ENCODE results near the gene NNMT.

NNMT gene

DNA sequence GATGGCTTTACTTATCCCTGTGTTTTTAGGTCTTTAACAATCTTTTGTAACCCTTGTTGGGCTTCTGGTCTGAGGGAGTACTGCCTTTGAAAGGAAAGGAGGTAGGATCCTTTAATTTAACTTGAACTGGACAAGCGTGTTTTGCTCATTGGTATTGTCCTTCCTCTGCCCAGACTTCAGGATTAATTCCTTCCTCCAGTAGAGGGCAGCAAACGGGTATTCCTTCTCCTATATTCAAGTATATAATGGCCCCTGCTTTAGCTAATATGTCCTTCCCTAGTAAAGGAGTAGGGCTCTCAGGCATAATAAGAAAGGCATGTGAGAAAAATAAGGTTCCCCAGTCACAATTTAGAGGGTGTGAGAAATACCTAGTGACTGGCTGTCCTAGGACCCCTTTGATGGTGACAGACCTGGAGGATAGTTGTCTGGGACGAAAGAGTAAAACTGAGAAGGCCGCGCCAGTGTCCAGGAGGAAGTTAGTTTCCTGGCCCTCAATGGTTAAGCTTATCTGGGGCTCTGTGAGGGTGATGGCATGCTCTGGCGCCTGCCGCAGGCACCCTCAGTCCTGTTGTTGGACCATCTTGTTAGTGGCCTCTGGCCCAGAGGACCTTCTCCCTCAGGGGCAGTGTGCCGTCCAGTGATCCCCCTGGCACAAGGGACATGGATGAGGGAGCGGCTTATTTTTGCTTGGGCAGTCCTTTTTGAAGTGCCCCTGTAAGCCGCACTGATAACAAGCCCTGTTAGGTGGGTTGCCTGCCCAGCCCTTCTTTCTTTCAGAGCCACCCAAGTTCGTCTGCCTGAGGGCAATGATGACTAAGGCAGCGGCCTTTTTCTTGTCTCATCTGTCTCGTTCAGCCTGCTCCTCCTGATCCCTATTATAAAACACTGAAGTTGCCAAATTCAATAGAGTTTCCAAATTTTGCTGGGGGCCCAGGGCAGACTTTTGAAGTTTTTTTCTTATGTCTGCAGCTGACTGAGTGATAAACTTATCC lies 52.3 kb downstream of the NNMT start:
- peak; percentile 53 for DNase-seq (ENCODE audit: low read depth)

DNA sequence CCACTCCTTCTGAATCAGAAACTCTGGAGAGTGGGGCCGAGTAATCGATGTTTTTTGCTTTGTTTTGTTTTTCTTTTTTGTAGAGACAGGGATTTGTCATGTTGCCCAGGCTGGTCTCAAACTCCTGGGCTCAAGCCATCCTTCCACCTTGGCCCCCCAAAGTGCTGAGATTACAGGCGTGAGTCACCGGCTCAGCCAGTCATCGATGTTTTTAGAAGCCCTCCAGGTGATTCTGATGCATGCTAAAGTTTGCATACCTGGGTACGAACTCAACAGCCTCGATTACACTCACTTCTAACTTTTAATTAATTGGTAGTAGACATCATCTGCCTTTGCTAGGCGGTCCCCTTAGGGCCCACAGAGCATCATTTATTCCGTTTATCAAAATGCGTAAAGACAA lies 53.8 kb downstream of the NNMT start:
- no peak for DNase-seq (ENCODE audit: low read depth)

DNA sequence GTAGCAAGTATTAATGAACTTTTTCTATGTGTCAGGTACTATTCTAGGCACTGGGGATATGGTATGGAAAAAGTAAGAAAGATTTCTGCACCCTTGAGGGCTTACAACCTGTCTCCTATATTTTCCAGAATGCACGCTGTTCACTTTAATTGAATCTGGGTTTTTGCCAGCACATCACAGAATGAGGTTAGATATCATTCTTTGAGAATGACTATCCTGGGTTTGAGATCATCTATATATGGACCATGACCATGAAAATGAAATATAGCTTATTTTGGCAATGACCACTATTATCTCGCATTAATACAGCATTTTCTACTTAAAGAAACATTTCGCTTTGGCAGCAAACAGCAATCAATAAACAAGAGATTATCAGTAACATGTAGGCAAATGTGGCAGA lies 57.2 kb downstream of the NNMT start:
- DNase-seq (ENCODE audit: low read depth) = no peak

DNA sequence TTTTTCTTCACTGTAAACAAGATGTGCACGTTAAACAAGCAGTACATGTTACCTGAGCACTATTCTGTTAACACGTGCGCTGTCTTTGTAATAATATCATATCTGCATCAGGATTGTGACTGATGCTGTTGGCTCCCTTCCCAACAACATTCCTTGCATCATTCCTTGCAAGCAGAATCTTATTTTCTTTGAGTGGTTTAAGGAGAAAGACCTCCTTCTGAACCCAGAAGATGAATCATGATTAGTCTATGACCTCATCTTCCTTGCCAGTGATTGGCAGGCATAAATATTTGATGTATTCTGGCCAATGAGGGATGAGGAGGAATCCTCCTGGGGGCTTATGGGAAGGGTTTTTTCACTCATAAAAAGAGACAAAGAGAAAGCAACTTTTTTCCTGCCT lies 57.9 kb downstream of the NNMT start:
- DNase-seq (ENCODE audit: low read depth) = no peak

DNA sequence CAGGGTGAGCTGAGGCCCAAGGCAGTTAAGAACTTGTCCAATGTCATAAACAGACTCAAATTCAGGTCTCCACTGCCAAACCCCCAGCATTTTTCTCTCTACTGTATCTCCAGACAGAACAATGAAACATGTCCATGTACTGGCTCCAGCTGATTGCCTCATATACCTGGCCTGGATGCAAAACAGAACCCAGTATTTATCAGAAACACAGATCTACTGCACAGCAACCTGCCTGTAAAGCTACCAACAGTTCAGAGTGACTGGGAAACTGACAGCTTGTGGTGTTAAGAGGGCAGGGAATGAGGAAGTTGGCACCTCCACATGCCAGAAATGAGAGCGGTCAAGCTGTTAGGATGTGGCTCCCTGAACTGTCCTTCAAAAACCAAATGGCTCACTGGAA lies 62.5 kb downstream of the NNMT start:
- no peak for DNase-seq (ENCODE audit: low read depth)

DNA sequence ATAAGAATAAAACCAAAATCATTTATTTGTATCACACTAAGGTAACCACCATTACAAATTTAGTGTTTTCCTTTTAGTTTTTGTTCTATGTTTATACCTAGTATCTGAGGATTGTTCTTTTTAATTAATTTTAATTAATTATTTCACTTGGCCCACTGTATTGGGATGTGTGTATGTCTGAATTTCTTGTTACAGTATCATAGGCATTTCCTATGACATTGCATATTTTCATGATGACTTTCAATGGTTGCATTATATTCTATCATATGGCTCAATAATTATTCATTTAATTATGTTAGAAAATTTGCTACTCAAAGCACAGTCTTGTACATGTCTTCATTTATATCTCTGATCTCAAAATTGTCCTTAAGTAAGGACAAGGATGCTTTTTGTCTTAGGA lies 63.1 kb downstream of the NNMT start:
- no peak for DNase-seq (ENCODE audit: low read depth)

DNA sequence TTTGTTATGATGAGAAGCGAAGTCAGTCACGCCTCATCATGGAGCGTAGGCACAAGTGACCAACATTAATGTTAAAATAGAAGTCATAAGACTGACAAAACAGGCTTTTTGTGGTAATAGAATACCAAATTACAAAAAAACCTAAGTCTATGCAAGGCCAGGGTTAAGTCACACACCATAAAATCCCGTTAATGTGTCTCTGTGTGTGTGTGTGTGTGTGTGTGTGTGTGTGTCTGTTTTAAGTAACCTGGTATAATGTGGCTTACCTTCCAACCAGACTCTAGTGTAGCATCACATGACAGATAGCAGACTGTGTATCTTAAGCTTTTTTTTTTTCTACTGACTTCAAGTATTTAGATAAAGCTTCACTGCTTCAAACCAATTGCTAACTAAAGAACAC lies 66.1 kb downstream of the NNMT start:
- DNase-seq (ENCODE audit: low read depth) = no peak

DNA sequence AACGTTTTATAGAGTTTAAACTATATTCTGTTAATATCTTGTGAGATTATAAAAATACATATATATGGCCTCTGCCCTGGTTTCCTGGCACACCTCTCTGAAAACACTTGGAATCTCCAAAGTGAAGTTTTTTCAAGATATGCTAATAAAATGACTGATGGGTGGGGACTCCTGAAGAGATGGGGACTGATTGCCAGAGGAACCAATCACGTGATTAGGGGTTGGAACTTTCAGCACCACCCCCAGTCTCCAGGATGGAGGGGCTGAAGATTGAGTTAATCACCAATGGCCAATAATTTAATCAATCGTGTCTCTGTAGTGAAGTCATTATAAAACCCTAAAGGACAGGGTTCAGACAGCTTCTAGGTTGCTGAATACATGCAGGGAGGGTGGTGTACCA lies 66.8 kb downstream of the NNMT start:
- DNase-seq (ENCODE audit: low read depth) = no peak
